Dedifferentiated amniotic fluid mesenchymal stem cell (primary cell): ENCODE data around the gene SRCIN1.
"Not testable (repeated sequence)": the region's sequence is repeated elsewhere in the genome, so short reads cannot be mapped to it uniquely, and the experiment has no call there.

Experiments used
- DNase-seq: peaks from one replicate; pipeline ENCODE4 v3.0.0-alpha.2; 2016; ENCODE audit errors: extremely low spot score

The SRCIN1 gene, protein sequence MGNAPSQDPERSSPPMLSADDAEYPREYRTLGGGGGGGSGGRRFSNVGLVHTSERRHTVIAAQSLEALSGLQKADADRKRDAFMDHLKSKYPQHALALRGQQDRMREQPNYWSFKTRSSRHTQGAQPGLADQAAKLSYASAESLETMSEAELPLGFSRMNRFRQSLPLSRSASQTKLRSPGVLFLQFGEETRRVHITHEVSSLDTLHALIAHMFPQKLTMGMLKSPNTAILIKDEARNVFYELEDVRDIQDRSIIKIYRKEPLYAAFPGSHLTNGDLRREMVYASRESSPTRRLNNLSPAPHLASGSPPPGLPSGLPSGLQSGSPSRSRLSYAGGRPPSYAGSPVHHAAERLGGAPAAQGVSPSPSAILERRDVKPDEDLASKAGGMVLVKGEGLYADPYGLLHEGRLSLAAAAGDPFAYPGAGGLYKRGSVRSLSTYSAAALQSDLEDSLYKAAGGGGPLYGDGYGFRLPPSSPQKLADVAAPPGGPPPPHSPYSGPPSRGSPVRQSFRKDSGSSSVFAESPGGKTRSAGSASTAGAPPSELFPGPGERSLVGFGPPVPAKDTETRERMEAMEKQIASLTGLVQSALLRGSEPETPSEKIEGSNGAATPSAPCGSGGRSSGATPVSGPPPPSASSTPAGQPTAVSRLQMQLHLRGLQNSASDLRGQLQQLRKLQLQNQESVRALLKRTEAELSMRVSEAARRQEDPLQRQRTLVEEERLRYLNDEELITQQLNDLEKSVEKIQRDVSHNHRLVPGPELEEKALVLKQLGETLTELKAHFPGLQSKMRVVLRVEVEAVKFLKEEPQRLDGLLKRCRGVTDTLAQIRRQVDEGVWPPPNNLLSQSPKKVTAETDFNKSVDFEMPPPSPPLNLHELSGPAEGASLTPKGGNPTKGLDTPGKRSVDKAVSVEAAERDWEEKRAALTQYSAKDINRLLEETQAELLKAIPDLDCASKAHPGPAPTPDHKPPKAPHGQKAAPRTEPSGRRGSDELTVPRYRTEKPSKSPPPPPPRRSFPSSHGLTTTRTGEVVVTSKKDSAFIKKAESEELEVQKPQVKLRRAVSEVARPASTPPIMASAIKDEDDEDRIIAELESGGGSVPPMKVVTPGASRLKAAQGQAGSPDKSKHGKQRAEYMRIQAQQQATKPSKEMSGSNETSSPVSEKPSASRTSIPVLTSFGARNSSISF

DNA sequence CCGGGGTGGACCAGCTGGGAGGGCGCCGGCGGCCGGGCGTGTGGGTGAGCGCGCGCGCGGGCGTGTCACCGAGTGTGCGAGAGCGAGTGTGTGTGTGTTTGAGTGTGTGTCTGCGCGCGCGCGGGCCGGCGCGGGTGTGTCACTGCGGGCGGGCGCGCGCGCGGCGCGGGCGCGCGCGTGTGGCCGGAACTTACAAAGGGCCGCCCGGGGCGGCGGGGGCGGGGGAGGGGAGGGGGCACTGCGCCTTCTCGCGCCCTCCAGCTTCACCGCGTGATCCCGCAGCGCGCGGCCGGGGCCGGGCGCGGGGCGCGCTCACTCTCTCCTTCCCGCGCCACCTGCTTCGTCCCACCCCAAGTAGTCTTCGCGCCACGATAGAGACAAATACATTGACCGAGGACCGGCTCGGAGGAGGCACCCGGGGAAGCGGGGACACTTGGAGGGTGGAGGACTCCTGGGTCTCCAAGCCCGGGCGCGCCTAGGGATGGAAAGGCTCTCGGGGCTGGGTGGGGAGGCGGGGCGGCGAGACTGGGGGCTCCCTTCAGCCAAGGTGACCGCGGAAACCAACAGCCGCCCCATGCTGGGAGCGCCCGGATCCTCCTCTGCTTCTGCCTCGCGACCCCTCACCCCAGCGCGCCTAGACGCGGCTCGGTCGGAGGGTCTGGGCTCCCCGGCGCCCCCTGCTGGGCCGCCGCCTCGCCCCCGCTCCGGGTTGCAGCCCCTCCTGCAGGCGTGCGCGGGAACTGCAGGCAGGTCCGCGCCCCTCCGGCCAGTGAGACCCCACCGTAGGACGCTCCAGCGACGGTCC, at the start of gene SRCIN1:
Gene SRCIN1, minus strand, starts transcription at position 112 of the 805 bp plus-strand sequence. CDS start 247 bp downstream, outside the sequence.
- DNase-seq, result no peak

GRCh38 chr17:38654411-38655398, 49.0 kb upstream of the SRCIN1 start:
- no peak for DNase-seq

- no peak for DNase-seq
These were observed 47.9 kb upstream of the SRCIN1 start for GRCh38 chr17:38653679-38654078.

GRCh38 chr17:38653230-38653629, 47.5 kb upstream of the SRCIN1 start:
- DNase-seq, result no peak

DNA sequence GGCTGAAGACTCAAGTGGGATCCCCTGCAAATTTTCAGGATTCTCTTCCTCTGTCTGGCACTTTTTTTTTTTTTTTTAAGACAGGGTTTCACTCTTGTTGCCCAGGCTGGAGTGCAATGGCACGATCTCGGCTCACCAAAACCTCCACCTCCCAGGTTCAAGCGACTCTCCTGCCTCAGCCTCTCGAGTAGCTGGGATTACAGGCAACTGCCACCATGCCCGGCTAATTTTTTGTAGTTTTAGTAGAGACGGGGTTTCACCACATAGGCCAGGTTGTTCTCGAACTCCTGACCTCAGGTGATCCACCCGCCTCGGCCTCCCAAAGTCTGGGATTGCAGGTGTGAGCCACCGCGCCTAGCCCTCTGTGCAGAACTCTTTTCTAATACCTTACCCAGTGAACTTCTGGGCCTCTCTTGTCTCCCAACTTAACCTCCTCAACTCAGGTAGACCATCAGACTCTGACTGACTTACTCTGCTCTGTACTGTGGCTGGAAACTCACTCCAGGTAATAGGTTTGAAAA, 45.0 kb upstream of the SRCIN1 start:
- DNase-seq, result not testable (repeated sequence)

DNA sequence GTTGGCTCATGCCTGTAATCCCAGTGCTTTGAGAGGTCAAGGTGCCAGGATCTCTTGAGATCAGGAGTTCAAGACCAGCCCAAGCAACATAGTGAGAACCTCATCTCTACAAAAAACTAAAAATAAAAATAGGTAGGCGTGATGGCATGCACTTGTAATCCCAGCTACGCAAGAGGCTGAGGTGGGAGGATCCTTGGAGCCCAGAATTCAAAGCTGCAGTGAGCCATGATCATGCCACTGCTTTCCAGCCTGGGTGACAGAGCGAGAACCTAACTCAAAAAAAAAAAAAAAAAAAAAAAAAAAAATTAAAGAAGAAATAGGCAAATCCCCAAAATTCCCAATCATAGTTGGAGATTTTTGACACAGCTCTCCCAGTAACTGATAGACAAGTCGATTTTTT, 32.2 kb upstream of the SRCIN1 start:
- no peak for DNase-seq

DNA sequence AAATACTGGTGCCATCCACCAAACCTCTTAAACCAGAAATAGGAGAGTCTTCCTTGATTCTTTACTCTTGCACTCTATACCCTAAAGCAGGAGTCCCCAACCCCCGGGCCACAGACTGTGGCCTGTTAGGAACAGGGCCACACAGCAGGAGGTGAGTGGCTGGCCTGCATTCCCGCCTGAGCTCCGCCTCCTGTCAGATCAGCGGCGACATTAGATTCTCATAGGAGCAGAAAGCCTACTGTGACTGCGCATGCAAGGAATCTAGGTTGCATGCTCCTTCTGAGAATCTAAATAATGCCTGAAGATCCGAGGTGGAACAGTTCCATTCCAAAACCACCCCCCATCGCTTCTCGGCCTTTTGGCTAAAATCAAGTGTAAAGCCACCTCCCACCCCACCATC, 30.3 kb upstream of the SRCIN1 start:
- no peak for DNase-seq

- no peak for DNase-seq
These were observed 26.6 kb upstream of the SRCIN1 start for GRCh38 chr17:38632334-38632733.

GRCh38 chr17:38628441-38628840, 22.7 kb upstream of the SRCIN1 start:
- DNase-seq, result no peak

GRCh38 chr17:38627957-38628356, 22.2 kb upstream of the SRCIN1 start:
- DNase-seq, result no peak

DNA sequence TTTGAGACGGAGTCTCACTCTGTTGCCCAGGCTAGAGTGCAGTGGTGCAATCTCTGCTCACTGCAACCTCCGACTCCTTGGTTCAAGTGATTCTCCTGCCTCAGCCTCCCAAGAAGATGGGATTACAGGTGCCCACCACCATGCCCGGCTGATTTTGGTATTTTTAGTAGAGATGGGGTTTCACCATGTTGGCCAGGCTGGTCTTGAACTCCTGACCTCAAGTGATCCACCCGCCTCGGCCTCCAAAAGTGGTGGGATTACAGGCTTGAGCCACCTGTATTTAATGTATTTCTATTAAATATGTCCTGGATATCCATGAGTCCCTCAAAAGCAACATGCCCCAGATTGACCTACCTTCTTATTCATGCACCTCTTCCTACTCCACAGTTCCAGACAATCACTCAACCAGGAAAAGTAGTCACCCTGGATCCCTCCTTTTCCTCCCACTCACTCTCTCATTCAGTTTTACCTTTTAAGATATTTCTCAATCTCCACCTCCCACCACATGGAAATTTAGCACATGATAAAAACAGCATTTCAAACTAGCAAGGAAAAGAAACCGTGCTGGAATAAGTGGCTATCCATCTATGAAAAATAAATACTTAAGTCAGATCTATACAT, 21.0 kb upstream of the SRCIN1 start:
- DNase-seq, result not testable (repeated sequence)

DNA sequence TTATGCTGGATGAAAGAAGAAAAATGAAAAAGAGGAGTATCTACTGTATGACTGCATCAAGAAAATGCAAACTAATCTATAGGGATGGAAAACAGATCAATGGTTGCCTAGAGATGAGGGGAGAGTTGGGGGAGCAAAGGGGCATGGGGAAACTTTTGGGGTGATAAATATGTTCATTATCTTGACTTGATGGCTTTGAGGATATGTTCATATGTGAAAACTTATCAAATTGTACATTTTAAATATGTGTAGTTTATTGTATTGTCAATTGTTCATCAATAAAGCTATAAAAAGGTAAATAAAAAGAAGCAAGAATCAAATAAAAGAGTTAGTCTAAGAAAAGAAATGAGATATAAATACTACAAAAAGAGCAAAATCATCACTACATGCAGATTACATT, 19.7 kb upstream of the SRCIN1 start:
- DNase-seq, result no peak

GRCh38 chr17:38624782-38625355, 19.1 kb upstream of the SRCIN1 start:
- DNase-seq, result not testable (repeated sequence)

- no peak for DNase-seq
These were observed 15.8 kb upstream of the SRCIN1 start for GRCh38 chr17:38621538-38621937.

DNA sequence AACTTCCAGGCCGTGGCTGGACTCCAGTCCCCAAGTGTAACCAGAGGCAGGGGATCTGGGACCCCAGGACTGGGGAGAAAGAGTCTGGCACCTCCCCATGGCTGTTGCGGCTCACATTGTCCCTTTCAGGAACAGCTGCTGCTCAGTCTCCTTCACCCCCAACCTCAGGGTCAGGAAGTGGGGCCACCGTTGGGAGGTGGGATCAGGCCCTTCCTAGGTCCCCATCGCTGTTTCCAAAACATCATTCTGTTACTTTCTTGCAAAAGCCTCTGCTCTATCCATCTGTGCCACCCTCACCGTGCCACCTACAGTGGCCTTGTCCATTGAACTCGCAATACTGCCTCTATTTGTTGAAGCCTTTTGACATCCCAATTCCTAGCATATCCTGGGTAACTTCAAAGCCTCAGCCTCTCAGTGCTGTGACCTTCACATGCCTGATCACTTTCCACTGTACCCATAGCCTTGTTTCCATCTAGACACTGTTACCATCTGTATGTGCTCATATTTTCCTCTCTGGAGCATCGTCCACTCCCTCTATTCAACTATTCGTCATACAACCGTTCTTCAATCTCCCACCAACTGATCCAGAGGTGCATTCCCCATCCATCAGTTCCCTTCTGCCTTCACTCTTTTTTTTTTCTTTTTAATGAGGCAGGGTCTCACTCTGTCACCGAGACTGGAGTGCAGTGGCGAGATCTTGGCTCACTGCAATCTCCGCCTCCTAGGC, 15.0 kb upstream of the SRCIN1 start:
- DNase-seq, result no peak

- no peak for DNase-seq
These were observed 14.3 kb upstream of the SRCIN1 start for GRCh38 chr17:38619937-38620550.

DNA sequence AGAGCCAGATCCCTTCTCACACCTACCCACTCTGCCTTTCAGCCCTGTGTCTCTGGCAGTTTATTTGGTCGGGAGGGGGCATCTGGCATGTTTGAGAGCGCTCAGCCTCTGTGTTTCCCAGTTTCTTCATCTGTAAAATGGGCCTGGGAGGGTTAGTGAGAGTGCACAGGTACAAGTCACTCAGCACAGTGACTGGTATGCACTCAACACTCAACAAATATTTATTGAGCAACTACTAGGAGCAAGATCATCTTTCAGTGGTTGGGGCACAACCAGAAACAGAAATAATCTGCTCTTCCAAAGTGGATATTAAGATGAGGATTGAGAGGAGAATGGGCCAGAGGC, 13.7 kb upstream of the SRCIN1 start:
- DNase-seq, result no peak
